Astrocyte of the cerebellum (primary cell): ENCODE measurements around the gene ABCF2.

Source experiments
- DNase-seq: peaks from one replicate; pipeline ENCODE4 v3.0.0-alpha.2; 2011; ENCODE audit warnings: low read depth
- H3K4me3 ChIP-seq: 2 replicates; pipeline ENCODE4 v1.5.1; 2011; ENCODE audit warnings: mild to moderate bottlenecking, low read depth, low read length, moderate library complexity
- CTCF ChIP-seq: IDR thresholded peaks from 2 replicates; pipeline ENCODE4 v1.5.1; 2012; ENCODE audit warnings: low read length, low read depth, moderate library complexity, mild to moderate bottlenecking; ENCODE audit errors: missing control alignments
- in situ Hi-C: cut with HindIII; loops from 2 replicates; pipeline ENCODE4 v1.10.0; 2017; ENCODE audit warnings: low sequenced_read_pairs

The ABCF2 gene

GRCh38 chr7:151272405-151272804 lies 45.4 kb upstream of the ABCF2 start:
- DNase-seq: no peak
- no peak overlapping the region for H3K4me3 ChIP-seq
- no peak for TF ChIP-seq CTCF
- in situ Hi-C loops: no loop called here

GRCh38 chr7:151271699-151272355 lies 44.8 kb upstream of the ABCF2 start:
- in situ Hi-C loops: no loop called here
- DNase-seq: no peak
- TF ChIP-seq CTCF: no peak
- no peak overlapping the region for H3K4me3 ChIP-seq

DNA sequence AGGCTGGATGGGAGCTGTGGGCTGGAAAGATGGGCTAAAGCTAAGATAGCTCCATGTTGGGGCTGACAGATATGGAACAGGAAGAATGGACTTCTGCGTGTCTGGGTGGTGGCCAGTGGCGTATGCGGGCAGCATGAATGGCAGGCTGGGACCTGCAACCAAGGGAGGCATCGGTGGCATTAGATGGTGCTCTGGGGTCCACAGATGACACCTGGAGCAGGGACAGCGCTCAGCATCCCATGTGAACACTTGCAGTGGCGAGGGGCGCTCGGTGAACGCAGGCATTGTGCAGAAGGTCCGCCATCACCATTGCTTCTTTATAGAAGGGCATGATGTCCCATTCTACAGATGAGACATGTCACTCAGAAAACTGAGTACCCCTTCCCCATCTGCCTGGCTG lies 42.5 kb upstream of the ABCF2 start:
- no peak for TF ChIP-seq CTCF
- no peak overlapping the region for H3K4me3 ChIP-seq
- no peak for DNase-seq
- in situ Hi-C loops: no loop called here

DNA sequence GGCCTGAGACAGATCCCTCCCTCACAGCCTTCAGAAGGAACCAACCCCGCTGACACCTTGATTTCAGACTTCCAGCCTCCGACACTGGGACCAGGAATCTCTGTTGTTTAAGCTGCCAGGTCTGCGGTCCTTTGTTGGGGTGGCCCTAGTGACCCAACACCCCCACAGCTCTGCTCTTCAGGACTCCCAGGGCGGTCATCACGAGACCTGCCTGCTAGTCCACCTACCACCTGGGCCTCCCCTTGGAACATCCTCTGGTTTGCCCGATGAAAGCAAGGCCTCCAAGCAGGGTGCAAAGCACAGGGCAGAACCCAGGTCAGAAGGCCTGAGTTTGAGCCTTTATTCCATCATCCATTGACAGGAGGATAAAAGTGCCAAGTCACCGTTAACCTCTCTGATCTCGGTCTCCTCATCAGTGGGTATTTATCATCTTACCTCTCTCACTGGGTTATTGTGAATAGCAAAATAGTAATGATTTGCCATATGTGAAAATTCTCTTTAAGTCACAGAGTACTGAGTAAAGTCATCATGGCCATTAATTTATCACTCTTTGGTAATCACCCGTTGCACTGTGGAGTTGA lies 38.4 kb upstream of the ABCF2 start:
- in situ Hi-C loops: no loop called here
- no peak overlapping the region for H3K4me3 ChIP-seq
- no peak for TF ChIP-seq CTCF
- no peak for DNase-seq

GRCh38 chr7:151264615-151265014 lies 37.6 kb upstream of the ABCF2 start:
- TF ChIP-seq CTCF: no peak
- no peak for DNase-seq
- in situ Hi-C loops: no loop called here
- H3K4me3 ChIP-seq: no peak overlapping the region

DNA sequence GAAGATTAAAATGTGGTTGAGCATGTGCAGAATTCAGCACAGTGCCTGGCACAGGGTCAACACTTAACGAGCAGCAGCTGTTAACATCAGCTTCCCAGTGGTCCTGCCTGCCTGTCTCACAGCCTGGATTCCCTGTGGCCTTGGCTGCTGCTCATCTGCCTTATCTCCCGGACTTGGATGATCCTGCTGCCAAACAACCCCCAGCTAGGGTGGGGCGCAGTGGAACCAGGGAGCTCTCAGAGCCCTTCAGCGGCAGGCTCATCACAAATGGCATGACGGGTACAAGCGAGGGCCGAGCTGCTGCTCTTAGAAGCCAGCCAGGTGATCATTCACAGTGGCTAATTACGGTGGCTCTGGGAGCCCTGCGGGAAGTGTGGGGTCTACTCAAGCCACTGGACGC lies 34.5 kb upstream of the ABCF2 start:
- in situ Hi-C loops: no loop called here
- no peak for DNase-seq
- H3K4me3 ChIP-seq: no peak overlapping the region
- no peak for TF ChIP-seq CTCF
